HepG2 (cell line): Measurements from ENCODE around the gene CTSA. TPM values are rescaled to one million over a fixed set of nuclear protein-coding genes. Genes with fewer than 3 reads are reported as not detected.

ENCODE experiments used
- ERF ChIP-seq: IDR thresholded peaks from 2 replicates; pipeline ENCODE4 v1.6.1; 2018; ENCODE audit warnings: missing biosample characterization, missing genetic modification reagents
- EZH2 ChIP-seq: conservative IDR thresholded peaks from 2 replicates; pipeline ENCODE4 v1.6.1; 2012; ENCODE audit warnings: mild to moderate bottlenecking, low read depth, low read length, moderate library complexity
- HIVEP1 ChIP-seq: sonication (generic); formaldehyde crosslinking; IDR thresholded peaks from 2 replicates; pipeline ENCODE4 v1.4.0; 2020; ENCODE audit warnings: mild to moderate bottlenecking, missing genetic modification reagents
- JUN ChIP-seq: sonication (generic); formaldehyde crosslinking; IDR thresholded peaks from 2 replicates; pipeline ENCODE4 v1.4.0; 2020; ENCODE audit warnings: mild to moderate bottlenecking, missing genetic modification reagents
- KMT2A ChIP-seq: sonication (generic); formaldehyde crosslinking; IDR thresholded peaks from 2 replicates; pipeline ENCODE4 v1.4.0; 2020; ENCODE audit warnings: missing genetic modification reagents
- MIXL1 ChIP-seq: IDR thresholded peaks from 2 replicates; pipeline ENCODE4 v1.6.1; 2016
- MXI1 ChIP-seq: IDR thresholded peaks from 3 replicates; pipeline ENCODE4 v1.6.1; 2012; ENCODE audit warnings: low read depth, low read length, inconsistent platforms, borderline replicate concordance
- MZF1 ChIP-seq: sonication (generic); formaldehyde crosslinking; IDR thresholded peaks from 2 replicates; pipeline ENCODE4 v1.8.1; 2023; ENCODE audit warnings: mild to moderate bottlenecking, missing genetic modification reagents, borderline replicate concordance
- NR1H2 ChIP-seq: sonication (generic); formaldehyde crosslinking; IDR thresholded peaks from 2 replicates; pipeline ENCODE4 v1.8.1; 2022; ENCODE audit warnings: low read depth, missing genetic modification reagents, borderline replicate concordance
- NR2C2 ChIP-seq: sonication (generic); formaldehyde crosslinking; IDR thresholded peaks from 2 replicates; pipeline ENCODE4 v1.4.0; 2020; ENCODE audit warnings: missing genetic modification reagents, mild to moderate bottlenecking, moderate library complexity, borderline replicate concordance
- PHF20 ChIP-seq: sonication (generic); formaldehyde crosslinking; IDR thresholded peaks from 2 replicates; pipeline ENCODE4 v1.5.0; 2020; ENCODE audit warnings: mild to moderate bottlenecking, missing genetic modification reagents
- REXO4 ChIP-seq: sonication (generic); formaldehyde crosslinking; IDR thresholded peaks from 2 replicates; pipeline ENCODE4 v1.8.0; 2022; ENCODE audit warnings: missing genetic modification reagents, mild to moderate bottlenecking, borderline replicate concordance
- SOX13 ChIP-seq, 3 experiments: fragments of 450-650 bp in 1 of 3; sonication (generic) in 1 of 3; formaldehyde crosslinking in 1 of 3; IDR thresholded peaks in 2 of 3; conservative IDR thresholded peaks in 1 of 3; 2 replicates each; pipeline versions ENCODE4 v1.5.0 to v1.6.1; 2016 to 2020; ENCODE audit warnings: antibody characterized with exemption in 1 of 3, mild to moderate bottlenecking in 1 of 3, missing compliant biosample characterization in 1 of 3, missing genetic modification reagents in 1 of 3, moderate library complexity in 1 of 3
- TMF1 ChIP-seq: sonication (generic); formaldehyde crosslinking; IDR thresholded peaks from 2 replicates; pipeline ENCODE4 v1.8.1; 2022; ENCODE audit warnings: low read depth, missing genetic modification reagents
- ZFP90 ChIP-seq: sonication (generic); formaldehyde crosslinking; IDR thresholded peaks from 2 replicates; pipeline ENCODE4 v1.8.0; 2022; ENCODE audit warnings: missing genetic modification reagents, mild to moderate bottlenecking, inconsistent platforms, borderline replicate concordance
- ZKSCAN1 ChIP-seq: fragments of 150-350 bp; IDR thresholded peaks from 2 replicates; pipeline ENCODE4 v1.6.1; 2014; ENCODE audit warnings: low read length
- ZKSCAN8 ChIP-seq: IDR thresholded peaks from 2 replicates; pipeline ENCODE4 v1.6.1; 2016; ENCODE audit warnings: borderline replicate concordance, missing genetic modification reagents, missing compliant biosample characterization
- ZNF567 ChIP-seq: sonication (generic); formaldehyde crosslinking; IDR thresholded peaks from 2 replicates; pipeline ENCODE4 v1.8.1; 2023; ENCODE audit warnings: mild to moderate bottlenecking, missing genetic modification reagents, borderline replicate concordance
- polyA plus RNA-seq, 8 experiments: library from polyadenylated mRNA; depleted of rRNA in 3 of 8; stranded (reverse) in 7 of 8; unstranded in 1 of 8; fragments of >200 nt; fragmentation: Illumina TruSeq in 4 of 8; extraction: Trizol in 4 of 8; gene quantifications; 2 replicates each; pipeline versions ENCODE4 v1.2.1 to v1.2.3, GENCODE V29; 2011 to 2016; ENCODE audit warnings: low read depth in 4 of 8, missing spikeins in 1 of 8, mixed read lengths in 1 of 8; ENCODE audit not compliant: insufficient read depth in 1 of 8
- total RNA-seq, 5 experiments: library from RNA; depleted of rRNA; stranded (reverse); fragments of >200 nt; fragmentation: Illumina TruSeq; extraction: Trizol; gene quantifications; 2 replicates each; pipeline ENCODE4 v1.2.3, GENCODE V29; 2016; ENCODE audit warnings: low read depth in 1 of 5
- TF ChIP-seq, protein P1 (sequence below): sonication (generic); formaldehyde crosslinking; IDR thresholded peaks from 2 replicates; pipeline ENCODE4 v1.8.1; 2023; ENCODE audit warnings: mild to moderate bottlenecking, inconsistent platforms, moderate library complexity, missing genetic modification reagents, borderline replicate concordance
- TF ChIP-seq, protein P2 (sequence below): sonication (generic); formaldehyde crosslinking; conservative IDR thresholded peaks from 2 replicates; pipeline ENCODE4 v1.4.0; 2020; ENCODE audit warnings: mild to moderate bottlenecking, missing genetic modification reagents, moderate library complexity
- TF ChIP-seq, protein P3 (sequence below): sonication (generic); formaldehyde crosslinking; IDR thresholded peaks from 2 replicates; pipeline ENCODE4 v1.4.0; 2020; ENCODE audit warnings: mild to moderate bottlenecking, low read depth, missing genetic modification reagents
- TF ChIP-seq, protein P4 (sequence below): sonication (generic); formaldehyde crosslinking; IDR thresholded peaks from 2 replicates; pipeline ENCODE4 v1.9.0; 2022; ENCODE audit warnings: low read depth, missing genetic modification reagents

Gene CTSA
- total and polyA plus RNA-seq, 2 of the 13 experiments (the other 11 are each of a cell fraction or from before 2014, with no cell fraction given): 202 to 231 TPM

DNA sequence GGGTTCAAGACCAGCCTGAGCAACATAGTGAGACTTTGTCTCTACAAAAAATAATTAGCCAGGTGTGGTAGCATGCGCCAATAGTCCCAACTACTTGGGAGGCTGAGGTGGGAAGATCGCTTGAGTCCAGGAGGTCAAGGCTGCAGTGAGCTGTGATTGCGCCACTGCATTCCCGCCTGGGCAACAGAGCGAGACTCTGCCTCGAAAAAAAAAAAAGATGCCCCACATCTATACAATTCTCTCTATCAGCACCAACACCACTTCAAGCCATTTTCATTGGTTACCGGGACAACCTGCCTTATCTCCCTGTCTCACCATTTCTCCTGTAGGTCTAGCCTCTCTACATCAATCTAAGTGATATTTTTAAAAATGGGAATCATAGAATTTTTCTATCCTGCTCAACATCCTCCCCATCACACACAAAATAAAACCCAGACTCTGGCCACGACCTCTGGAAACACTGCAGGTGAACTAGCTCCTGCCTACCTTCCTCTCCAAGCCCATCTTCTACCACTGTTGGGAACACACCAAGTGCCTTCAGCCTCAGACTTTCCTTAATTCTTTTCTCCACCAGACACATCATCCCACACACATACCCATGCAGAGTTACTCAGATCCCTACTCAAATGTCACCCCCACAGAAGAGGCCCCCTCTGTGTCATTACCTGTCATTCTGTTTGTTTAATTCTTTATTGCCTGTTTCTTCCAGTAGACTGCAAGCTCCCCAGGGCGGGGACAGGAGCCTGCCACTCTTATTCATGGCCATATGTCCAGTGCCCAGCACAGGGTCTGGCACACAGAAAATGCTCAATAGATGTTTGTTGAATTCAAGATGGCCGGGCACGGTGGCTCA, 30.4 kb downstream of the CTSA start (continued):
- TF ChIP-seq, protein P1, sequence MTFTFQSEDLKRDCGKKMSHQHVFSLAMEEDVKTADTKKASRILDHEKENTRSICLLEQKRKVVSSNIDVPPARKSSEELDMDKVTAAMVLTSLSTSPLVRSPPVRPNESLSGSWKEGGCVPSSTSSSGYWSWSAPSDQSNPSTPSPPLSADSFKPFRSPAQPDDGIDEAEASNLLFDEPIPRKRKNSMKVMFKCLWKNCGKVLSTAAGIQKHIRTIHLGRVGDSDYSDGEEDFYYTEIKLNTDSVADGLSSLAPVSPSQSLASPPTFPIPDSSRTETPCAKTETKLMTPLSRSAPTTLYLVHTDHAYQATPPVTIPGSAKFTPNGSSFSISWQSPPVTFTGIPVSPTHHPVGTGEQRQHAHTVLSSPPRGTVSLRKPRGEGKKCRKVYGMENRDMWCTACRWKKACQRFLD (CRISPR knock-in tag): no peak
- TF ChIP-seq PHF20 (CRISPR knock-in tag): no peak
- TF ChIP-seq ZKSCAN8: no peak
- TF ChIP-seq, protein P2, sequence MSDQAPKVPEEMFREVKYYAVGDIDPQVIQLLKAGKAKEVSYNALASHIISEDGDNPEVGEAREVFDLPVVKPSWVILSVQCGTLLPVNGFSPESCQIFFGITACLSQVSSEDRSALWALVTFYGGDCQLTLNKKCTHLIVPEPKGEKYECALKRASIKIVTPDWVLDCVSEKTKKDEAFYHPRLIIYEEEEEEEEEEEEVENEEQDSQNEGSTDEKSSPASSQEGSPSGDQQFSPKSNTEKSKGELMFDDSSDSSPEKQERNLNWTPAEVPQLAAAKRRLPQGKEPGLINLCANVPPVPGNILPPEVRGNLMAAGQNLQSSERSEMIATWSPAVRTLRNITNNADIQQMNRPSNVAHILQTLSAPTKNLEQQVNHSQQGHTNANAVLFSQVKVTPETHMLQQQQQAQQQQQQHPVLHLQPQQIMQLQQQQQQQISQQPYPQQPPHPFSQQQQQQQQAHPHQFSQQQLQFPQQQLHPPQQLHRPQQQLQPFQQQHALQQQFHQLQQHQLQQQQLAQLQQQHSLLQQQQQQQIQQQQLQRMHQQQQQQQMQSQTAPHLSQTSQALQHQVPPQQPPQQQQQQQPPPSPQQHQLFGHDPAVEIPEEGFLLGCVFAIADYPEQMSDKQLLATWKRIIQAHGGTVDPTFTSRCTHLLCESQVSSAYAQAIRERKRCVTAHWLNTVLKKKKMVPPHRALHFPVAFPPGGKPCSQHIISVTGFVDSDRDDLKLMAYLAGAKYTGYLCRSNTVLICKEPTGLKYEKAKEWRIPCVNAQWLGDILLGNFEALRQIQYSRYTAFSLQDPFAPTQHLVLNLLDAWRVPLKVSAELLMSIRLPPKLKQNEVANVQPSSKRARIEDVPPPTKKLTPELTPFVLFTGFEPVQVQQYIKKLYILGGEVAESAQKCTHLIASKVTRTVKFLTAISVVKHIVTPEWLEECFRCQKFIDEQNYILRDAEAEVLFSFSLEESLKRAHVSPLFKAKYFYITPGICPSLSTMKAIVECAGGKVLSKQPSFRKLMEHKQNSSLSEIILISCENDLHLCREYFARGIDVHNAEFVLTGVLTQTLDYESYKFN (CRISPR knock-in tag): 0 out of 2 replicates have a peak, but pooled peaks have one; percentile 52
- TF ChIP-seq ZNF567 (CRISPR knock-in tag): no peak
- no peak for TF ChIP-seq NR1H2 (CRISPR knock-in tag)
- TF ChIP-seq MXI1: no peak
- TF ChIP-seq MIXL1: 0 out of 2 replicates have a peak, but pooled peaks have one; percentile 55
- TF ChIP-seq MZF1 (CRISPR knock-in tag): no peak
- TF ChIP-seq ERF: no peak
- TF ChIP-seq, protein P3, sequence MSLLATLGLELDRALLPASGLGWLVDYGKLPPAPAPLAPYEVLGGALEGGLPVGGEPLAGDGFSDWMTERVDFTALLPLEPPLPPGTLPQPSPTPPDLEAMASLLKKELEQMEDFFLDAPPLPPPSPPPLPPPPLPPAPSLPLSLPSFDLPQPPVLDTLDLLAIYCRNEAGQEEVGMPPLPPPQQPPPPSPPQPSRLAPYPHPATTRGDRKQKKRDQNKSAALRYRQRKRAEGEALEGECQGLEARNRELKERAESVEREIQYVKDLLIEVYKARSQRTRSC: no peak
- TF ChIP-seq JUN (CRISPR knock-in tag): no peak
- TF ChIP-seq SOX13 (IDR thresholded peaks at IDR 0.05): no peak
- peak in 1 of 2 experiments; percentile 56; a peak in 2 of 4 replicates for TF ChIP-seq SOX13 (CRISPR knock-in tag; conservative IDR thresholded peaks at IDR 0.05 in 1 of 2, IDR thresholded peaks at IDR 0.05 in 1 of 2)
- no peak for TF ChIP-seq KMT2A
- TF ChIP-seq HIVEP1 (CRISPR knock-in tag): no peak
- no peak for TF ChIP-seq ZFP90
- TF ChIP-seq REXO4 (CRISPR knock-in tag): no peak
- TF ChIP-seq EZH2: no peak
- peak; percentile 54; the same call in 1 of the 2 replicates for TF ChIP-seq NR2C2 (CRISPR knock-in tag)
- TF ChIP-seq ZKSCAN1: no peak
- no peak for TF ChIP-seq TMF1
- TF ChIP-seq, protein P4, sequence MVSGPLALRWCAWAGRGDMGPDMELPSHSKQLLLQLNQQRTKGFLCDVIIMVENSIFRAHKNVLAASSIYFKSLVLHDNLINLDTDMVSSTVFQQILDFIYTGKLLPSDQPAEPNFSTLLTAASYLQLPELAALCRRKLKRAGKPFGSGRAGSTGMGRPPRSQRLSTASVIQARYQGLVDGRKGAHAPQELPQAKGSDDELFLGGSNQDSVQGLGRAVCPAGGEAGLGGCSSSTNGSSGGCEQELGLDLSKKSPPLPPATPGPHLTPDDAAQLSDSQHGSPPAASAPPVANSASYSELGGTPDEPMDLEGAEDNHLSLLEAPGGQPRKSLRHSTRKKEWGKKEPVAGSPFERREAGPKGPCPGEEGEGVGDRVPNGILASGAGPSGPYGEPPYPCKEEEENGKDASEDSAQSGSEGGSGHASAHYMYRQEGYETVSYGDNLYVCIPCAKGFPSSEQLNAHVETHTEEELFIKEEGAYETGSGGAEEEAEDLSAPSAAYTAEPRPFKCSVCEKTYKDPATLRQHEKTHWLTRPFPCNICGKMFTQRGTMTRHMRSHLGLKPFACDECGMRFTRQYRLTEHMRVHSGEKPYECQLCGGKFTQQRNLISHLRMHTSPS (CRISPR knock-in tag): no peak
